ENCODE measurements around the gene PLA2G4B.

GRCh38 chr15:41876007-41876406 lies 37.4 kb downstream of the PLA2G4B start:
- TF ChIP-seq, protein P1, sequence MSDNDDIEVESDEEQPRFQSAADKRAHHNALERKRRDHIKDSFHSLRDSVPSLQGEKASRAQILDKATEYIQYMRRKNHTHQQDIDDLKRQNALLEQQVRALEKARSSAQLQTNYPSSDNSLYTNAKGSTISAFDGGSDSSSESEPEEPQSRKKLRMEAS (IDR thresholded peaks at IDR 0.05; ENCODE audit: low read depth, low read length): no peak
- TF ChIP-seq KDM1A (IDR thresholded peaks at IDR 0.05; ENCODE audit: borderline replicate concordance) (no peak), CEBPB (IDR thresholded peaks at IDR 0.05; ENCODE audit: borderline replicate concordance in 1 of 2, low read depth in 2 of 2, low read length in 2 of 2) (no peak), MXI1 (IDR thresholded peaks at IDR 0.05; ENCODE audit: low read depth, low read length) (no peak), MYC (IDR thresholded peaks at IDR 0.05; ENCODE audit: insufficient read depth, insufficient read length, insufficient replicate concordance, low read length, severe bottlenecking) (no peak), NFYB (IDR thresholded peaks at IDR 0.05; ENCODE audit: insufficient read depth, low read depth, low read length) (no peak)

Measured in GM12878 (cell line).